Smooth muscle cell of the brain vasculature (primary cell): Measurements from ENCODE around the gene TGFB3.

Experiments
- DNase-seq: peaks from one replicate; pipeline ENCODE4 v3.0.0-alpha.2; 2012; ENCODE audit warnings: low read depth, low spot score

Gene TGFB3

GRCh38 chr14:75987201-75987970 is 5.6 kb upstream of the TGFB3 start:
- no peak for DNase-seq

- DNase-seq, result no peak
Measured at GRCh38 chr14:75986439-75986765, 4.6 kb upstream of the TGFB3 start.

GRCh38 chr14:75985618-75986438 is 4.0 kb upstream of the TGFB3 start, which contains the start of gene IFT43:
Gene IFT43, plus strand, starts transcription at chr14:75985763. Its CDS starts 24 bp downstream, at chr14:75985787.
- no peak for DNase-seq

GRCh38 chr14:75984674-75985073 is 2.9 kb upstream of the TGFB3 start:
- DNase-seq, result no peak

GRCh38 chr14:75983019-75983358 is 1.2 kb upstream of the TGFB3 start:
- no peak for DNase-seq

GRCh38 chr14:75982266-75983018 is 647 bp upstream of the TGFB3 start:
- DNase-seq, result peak; percentile 62

GRCh38 chr14:75980856-75981255 is 939 bp downstream of the TGFB3 start:
- DNase-seq, result no peak

- no peak for DNase-seq
Measured at GRCh38 chr14:75979648-75980565, 1.9 kb downstream of the TGFB3 start.

- DNase-seq, result no peak
Measured at GRCh38 chr14:75979071-75979571, 2.7 kb downstream of the TGFB3 start.

GRCh38 chr14:75978249-75978731 is 3.5 kb downstream of the TGFB3 start:
- no peak for DNase-seq

- no peak for DNase-seq
Measured at GRCh38 chr14:75977582-75977943, 4.2 kb downstream of the TGFB3 start.

GRCh38 chr14:75976826-75977581 is 4.8 kb downstream of the TGFB3 start:
- DNase-seq, result no peak

- DNase-seq, result no peak
Measured at GRCh38 chr14:75972801-75973421, 8.9 kb downstream of the TGFB3 start.

GRCh38 chr14:75971509-75971908 is 10.3 kb downstream of the TGFB3 start:
- DNase-seq, result no peak

- DNase-seq, result no peak
Measured at GRCh38 chr14:75970989-75971388, 10.8 kb downstream of the TGFB3 start.

- no peak for DNase-seq
Measured at GRCh38 chr14:75969891-75970290, 11.9 kb downstream of the TGFB3 start.

GRCh38 chr14:75969126-75969525 is 12.7 kb downstream of the TGFB3 start:
- no peak for DNase-seq

- DNase-seq, result no peak
Measured at GRCh38 chr14:75968456-75968855, 13.3 kb downstream of the TGFB3 start.

- no peak for DNase-seq
Measured at GRCh38 chr14:75967866-75968265, 13.9 kb downstream of the TGFB3 start.

GRCh38 chr14:75961662-75962061 is 20.1 kb downstream of the TGFB3 start:
- DNase-seq, result no peak
